ENCODE results near the gene YBX3.
A peak's percentile ranks its signal among the peaks of the same experiment; 100 is the strongest.

The YBX3 gene

DNA sequence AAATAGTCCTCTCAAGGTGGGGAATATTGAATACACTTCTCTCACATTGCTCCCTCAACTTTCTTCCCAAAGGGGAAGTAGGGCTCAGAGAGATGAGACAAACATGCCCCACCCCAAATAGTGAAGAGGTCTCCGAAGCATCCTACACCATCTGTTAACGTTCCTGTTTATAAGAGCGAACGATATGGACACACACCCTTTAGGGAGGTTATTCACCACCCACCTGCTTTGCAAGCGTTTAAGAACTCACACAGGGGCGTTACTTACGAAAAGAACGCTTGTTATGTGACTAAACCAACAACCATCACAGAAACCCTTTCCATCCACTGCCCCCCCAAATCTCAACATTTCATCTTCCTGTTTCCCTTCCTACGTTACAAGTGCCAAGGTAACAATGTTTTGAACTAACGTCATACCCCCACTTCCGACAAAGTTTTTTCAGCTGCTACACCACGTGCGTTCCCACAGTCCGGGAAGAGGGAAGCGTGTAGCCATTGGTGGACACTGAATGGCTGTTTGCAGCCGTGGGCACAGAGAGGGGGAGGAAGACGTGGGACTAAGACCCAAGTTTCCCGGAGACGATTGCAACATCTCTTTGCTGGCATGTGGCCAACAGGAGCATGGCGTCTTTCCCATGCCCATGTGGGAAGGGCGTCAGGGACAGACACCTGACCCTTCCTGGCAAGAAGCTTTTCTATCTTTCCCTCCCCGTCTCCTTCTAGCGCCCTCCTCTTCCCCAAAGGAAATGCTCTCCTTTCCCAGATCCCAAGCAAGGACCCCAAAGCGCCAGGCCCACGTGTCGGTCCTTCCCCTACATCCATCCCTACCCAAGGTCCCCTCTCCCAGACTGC lies 1.2 kb downstream of the YBX3 start:
- peak; percentile 28 for DNase-seq

DNA sequence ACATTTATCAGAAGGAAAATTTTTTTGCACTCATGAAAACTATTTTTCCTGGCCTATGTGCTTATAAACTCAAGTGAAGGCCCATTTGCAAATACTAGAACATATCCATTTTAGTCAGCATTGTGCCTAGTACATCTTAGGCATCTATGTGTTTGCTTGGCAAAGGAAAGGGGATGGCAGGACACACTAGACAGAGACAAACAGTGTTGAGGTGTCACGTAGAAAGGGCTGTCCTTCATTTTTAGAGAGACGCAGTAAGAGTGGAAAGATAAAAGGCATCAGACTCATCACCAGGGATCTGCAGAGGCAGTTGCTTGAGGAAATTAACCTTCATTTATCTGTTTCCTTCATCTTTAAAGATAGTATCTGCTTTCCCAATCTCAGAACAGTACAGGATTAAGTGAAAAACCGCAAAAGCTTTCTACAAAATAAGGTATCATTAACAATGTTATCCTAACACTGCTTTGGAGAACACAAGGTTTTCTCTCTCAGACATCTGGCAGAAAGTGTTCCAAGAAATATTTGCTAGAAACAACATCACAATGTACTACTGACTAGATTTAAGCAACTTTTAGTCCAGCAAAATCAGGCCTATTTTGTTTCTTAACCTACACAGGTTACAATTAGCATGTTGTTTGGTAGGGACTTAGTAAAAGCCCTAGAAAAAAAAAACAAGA lies 2.0 kb downstream of the YBX3 start:
- DNase-seq: no peak

DNA sequence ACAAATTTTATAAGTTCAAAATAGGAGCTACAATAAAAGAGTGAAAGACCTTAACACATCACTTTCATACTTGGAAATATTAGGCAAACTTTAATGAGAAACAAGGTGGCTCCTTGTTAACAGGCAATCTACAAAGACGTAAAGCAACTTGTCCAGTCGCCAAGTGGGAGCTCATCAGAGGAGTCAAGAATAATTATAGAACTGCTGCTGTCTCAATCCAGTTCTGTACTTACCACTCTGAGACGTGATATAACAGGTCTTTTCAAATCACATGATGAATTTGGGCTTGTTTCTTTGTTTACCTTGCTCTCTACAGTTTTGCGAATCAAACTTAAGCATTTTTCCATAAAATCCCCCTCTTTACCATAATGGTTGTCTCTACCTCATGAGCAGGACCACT lies 3.6 kb downstream of the YBX3 start:
- DNase-seq: no peak

DNA sequence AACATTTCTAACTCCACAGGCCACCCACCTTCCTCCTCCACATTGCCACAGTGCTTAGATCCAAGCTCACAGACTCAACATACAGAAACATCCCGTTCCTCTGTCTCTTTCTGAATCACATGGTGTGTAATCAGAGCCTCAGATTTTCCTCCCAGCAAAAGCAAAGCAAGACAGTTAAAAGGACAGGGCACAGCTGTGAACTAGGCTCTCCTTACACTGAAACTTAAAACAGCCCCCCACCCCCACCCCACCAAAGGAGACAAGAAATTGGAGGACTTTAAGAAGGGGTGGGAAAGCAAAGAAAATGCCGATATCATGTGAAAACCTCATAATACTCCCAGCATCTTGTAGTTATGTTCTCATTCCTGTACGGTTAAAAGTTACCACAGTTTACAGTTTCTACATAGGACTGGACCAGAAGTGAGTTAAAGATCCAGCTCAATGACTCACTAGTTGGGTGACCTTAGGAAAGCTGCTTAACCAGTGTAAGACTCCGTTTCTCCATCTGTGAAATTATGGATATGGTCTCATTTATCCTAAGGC lies 4.8 kb downstream of the YBX3 start:
- no peak for DNase-seq

DNA sequence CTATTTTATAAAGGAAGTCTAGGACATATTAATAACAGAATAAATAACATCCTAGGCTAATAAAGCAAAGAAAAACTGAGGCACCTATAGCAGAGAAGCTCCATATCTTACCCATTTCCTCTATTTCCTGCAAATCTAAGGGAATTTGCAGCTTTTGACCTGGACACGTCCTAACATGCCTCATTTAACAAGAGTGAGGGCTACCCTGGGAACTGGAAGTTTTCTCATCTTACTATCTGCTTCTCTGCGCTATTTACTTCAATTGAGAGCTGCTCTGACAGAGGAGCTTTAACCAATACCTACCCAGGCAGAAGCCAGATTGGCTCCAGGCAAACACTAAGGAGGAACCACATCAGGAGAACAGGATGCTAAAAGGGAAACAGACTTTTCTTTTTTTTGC lies 5.7 kb downstream of the YBX3 start:
- no peak for DNase-seq

DNA sequence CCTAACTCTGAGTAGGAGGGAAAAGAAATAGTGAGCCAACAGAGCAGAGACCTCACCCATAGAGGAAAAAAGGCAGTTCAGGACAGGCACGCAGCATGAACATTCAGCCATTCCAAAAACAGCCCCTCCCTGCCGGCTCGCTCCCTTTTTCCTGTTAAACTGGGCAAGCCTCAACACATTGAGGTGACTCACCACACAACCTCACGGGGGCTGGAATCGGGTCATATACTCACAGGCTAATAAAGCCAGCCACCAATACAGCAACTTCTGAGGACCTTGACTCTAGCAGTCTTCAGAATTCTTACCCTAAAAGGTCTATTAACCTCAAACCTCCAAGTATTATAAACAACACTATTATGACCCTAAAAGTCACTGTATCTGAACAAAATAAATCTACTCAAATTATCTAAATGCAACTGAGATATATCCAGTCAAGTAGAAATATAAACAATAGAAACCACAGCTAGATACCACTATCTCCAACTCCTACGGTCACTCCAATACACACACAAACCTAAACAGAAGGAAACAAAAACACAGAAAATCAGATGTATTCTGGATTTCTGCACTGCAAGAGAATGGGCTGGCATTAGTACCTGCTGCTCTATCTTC lies 6.3 kb downstream of the YBX3 start:
- DNase-seq: no peak

DNA sequence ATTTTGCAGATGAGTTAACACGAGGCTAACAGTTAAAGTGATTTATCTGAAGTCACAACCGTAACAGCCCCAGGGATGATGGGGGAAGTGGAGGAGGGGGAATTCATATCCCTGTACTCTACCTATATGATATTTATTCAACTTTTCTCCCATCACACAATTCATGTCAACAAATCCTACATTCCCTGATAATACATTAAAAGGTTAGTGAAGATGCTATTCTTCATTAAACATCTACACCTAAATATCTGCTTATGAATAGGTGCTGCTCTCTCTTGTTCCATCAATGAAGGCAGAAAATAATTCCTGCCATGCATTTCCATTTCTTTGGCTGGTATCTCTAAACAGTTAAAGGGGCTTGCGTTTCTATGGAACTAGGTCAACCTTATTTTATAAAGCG lies 6.8 kb downstream of the YBX3 start:
- DNase-seq: no peak

DNA sequence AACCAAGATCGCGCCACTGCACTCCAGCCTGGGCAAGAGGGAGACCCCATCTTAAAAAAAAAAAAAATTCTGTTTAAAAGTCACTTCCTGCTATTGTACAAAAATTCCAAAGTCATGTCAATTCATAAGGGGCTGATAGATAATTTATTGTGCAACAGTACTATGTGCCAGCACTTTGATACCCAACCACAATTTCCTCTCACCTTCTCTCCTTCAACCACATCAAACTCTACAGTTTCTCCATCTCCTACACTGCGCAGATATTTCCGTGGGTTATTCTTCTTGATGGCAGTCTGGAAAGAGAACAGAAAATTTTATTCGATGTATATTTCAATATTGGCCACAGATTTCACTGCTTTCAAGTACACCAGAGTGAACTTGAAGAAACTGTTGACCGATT lies 7.6 kb downstream of the YBX3 start:
- DNase-seq: no peak

DNA sequence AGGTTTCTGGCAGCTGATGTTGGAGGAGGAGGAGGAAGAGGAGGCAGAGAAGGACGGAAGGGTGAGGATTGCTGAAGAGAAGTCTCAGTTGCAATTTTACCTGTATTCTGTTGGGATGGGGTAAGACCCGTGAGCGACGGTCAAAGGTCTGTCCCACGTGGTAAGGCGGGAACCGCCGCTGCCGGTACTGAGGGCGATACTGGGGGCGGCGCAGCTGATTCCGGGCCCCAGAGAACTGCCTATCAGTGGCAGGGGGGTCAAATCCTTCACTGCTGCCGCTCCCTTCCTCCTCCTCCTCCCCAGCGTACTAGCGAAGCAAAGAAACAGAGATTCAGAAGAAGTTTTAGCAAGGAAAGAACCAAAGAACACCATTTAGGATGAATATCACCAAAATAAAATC lies 13.3 kb downstream of the YBX3 start:
- DNase-seq: no peak

DNA sequence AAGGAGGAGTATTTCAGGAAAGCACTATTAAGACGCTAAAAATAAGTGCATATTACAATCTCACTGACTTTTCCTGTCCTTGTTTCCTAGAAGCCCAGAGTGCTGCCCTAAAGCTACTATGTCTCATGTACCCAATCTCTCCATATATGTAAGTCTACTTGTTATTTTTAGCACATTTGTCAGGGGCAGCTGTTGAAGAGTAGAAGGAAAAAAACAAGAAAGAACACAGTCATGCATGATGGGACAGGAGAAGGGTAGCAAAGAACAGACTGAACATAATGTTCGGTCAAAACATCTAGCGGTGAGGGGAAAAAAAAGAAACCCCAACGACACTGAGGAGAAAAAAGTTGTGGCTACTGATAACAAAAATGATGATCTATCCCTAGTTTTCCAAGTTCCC lies 14.3 kb downstream of the YBX3 start:
- no peak for DNase-seq

DNA sequence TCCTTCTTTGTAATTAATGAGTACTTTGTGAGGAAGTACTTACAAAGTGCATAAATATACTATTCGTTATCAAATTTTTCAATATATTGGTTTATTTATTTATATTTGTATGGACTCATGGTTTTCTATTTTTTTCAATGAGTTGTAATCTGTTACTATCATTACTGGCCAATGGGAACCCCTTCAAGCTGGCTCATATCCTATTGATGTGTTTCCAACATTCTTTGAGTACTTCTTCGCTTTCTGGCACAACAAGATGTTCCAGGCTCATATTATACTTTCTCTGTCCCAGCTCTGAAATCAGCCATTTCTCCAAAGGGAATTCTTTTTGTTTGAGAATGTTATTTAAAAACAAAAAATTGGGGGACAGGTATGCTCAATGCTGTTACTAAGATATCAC lies 17.5 kb downstream of the YBX3 start:
- DNase-seq: no peak

DNA sequence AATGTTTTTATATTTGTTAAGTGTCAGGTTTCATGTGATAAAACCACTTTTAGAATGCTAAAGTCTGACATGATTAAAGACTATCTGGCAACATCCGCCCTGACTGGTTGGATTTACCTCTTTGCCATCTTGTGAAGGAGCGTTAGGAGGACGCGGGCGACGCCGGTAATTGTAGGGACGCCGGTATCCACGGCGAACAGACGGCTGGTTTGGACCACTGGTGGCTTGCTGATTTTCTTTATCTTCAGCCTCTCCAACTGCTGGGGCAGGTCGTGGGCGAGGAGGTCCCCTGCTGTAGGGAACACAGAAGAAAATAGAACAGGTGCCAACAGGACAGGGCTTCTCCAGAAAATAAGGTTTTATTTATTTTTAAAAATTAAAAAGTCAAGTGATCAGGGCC lies 21.3 kb downstream of the YBX3 start:
- DNase-seq: no peak

DNA sequence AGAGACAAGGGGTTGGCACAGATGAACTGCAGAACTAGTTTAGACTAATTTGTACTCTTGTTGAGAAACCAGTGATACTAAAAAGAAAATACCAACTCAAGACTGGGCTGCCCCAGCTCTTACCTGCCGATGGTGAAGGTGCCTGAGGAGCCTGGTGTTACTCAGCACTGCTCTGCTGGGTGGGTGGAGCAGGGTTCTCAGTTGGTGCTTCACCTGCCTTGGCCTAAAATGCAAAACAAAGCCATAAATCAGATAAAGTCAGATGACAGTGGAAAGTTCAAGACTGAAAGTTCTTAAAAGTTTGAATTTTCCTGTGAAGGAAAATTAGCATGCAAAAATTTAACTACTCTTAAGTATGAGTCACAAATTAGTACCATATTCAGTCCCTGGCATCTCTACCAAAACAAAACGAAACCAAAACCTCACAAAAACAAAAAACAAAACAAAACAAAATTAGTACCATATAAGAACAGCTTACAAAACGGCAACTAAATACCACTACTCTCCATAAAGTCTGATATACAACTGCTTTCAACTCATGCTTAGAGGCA lies 21.9 kb downstream of the YBX3 start:
- no peak for DNase-seq

DNA sequence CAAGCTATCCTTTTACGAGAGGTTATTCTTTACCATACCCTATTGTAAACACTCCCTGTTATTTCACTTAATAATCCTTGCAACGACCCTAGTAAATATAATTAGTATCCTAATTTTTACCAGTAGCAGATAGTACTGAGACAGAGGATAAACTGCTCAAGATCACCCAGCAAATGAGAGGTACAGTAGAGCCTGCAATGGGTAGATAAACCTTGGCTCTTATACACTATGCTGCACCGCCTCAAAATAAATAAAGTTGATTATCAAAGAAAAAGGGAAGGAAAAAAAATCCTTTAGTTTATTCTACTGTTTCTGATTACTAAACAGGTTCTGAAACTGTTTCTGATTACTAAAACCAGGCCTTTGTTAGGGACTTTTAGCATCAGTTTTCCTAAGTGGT lies 22.5 kb downstream of the YBX3 start:
- no peak for DNase-seq

DNA sequence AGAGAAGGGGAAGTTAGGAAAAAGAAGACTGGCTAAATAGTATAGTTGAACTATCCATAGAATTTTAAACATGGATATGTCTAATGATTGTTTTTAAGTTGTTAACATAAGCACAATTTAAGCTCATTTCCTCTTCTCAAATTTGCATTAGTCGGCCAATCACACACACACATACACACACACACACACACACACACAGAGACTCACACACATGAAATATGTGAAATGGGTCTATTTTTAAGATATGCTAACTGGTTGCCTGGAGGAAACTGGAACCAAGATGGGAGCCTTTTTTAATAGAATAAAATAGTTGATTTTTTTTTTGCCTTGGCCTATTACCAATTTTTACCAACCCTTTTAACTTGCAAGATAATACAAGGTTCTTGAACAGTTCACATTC lies 25.3 kb downstream of the YBX3 start:
- DNase-seq: no peak

DNA sequence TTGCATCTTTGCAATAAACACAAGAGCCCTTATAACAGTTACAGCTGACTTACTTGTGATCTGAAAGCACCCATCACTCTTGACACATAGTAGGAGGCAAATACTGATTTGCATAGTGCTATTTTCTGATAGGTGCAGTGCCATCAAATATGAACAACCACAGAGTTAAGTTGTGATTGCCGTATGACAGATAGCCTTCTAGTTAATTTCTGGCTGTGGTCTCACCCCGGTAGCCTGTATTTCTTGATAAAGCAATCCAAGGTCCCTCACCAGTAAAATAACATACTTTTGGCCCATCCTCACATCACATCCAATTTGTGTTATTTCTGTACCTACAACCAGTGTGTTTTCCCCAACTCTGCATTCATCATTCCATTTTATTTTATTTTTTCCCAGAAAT lies 26.0 kb downstream of the YBX3 start:
- DNase-seq: no peak

DNA sequence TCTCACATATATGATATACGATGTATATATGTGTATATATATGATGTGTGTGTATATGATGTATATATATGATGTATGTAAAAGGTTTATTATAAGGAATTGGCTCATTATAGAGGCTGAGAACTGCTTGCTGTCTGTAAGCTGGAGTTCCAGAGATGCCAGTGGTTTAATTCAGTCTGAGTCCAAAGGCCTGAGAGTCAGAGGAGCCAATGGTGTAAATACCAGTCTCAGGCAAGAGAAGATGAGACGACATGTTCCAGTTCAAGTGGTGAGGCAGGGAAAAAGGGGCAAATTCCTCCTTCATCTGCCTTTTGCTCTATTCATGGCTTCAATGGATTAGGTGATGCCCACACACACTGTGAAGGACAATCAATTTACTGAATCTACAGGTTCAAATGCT lies 32.2 kb downstream of the YBX3 start:
- no peak for DNase-seq

DNA sequence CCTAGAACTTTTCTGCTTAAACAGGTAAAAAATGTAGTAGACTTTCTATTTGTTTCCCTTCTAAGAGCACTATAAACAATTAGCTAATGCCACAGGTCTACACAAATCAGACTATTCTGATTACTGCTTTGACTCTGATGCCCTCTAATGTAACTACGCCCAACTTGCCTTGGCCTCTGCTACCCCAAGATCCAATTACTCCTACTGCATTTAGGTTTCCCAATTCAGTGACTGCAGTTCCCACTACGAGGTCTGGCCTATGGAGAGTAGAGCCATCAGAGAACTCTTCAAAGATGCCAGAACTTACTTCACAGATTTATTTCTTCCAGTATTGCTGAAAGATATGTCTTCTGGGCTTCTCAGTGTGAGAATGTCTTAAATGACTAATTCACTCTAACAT lies 34.0 kb downstream of the YBX3 start:
- no peak for DNase-seq

DNA sequence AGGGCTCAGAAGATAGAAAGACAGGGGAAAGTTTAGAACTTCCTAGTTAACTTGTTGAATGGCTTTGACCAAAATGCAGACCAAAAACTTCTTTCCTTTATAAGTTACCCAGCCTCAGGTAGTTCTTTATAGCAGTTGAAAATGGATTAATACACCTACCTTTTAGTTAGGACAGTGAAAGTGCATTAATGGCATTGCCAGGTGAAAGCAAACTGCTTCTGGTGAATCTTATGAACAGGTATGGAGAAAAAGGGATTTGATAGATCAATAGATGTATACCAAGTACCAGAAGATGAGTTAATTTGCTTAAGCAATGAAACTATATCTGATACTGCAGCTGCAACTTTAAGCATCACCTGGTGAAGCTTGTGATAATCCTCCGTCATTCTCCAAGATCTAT lies 35.1 kb downstream of the YBX3 start:
- DNase-seq: no peak

DNA sequence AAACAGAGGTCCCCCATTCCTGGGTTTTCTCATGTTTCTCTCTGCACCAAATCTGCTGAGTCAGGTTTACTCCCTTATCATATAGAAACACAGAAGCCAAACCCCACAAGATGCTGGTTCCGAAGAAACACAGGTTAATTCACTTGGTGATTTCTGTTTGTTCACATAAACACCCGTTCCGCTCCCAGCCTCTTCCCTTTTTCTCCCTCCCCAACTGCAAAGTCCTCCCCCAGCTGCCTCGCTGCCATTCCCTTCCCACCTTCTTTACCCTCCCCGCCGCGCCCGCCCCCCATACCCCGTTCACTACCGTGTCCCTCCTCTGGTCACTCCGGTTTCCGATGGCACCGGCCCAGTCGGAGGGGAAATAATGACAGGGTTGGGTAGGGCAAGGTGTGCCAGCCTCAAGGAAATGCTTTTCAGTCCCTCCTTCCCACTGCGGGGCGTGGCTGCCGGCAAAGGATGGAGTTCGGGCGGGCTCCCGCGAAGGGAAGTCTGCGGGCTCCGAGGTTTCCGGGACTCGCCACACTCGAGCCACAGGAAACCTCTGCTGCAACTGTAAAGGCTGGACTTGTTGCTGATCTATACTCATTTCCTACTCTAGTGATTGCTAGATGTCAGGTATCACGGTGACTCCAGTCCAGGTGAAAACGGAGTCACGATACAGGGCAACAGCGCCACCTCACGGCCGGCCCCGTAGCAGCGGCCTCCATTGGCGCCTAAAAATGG lies 49.3 kb downstream of the YBX3 start, which contains the start of gene STYK1:
STYK1 (minus strand) TSS at position 394 of the 726 bp plus-strand sequence. CDS start 39,434 bp downstream, outside the sequence.
- DNase-seq: no peak

DNA sequence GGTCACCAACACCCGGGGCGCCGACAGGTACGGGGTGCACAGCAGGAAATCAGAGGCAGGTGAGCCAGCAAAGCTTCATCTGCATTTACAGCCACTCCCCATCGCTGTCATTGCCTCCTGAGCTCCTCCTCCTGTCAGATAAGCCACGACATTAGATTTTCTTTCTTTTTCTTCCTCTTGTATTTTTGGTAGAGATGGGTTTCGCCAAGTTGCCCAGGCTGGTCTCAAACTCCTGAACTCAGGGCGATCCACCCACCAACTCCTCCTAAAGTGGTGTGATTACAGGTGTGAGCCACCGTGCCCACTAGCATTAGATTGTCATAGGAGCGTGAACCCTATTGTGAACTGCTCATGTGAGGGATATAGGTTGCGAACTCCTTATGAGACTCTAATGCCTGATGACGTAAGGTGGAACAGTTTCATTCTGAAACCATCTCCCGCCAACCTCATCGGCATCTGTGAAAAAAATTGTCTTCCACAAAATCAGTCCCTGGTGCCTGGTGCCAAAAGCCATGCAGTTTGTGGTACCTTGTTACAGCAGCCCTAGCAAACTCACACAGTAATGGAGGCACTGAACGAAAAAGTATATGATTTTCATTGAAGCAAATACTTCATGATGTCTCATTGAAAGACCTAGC lies 50.8 kb downstream of the YBX3 start:
- no peak for DNase-seq

DNA sequence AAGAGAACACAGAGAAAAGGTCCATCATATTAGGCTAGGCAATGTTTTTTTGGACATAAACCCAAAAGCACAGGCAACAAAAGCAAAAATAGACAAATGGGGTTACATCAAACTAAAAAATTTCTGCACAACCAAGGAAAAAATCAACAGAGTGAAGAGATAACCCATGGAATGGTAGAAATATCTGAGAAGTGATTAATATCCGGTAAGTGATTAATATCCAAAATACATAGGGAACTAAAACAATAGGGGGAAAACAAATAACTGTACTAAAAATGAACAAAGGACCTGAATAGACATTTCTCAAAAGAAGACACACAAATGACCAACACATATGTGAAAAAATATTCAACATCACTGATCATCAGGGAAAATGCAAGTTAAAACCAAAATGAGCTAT lies 53.6 kb downstream of the YBX3 start:
- no peak for DNase-seq

All from NCI-H1048 (cell line).